Activated naive CD4-positive, alpha-beta T cell treated with anti-CD3 and anti-CD28 coated beads, Interleukin-2, amount 50 U/mL, for 24 hours (primary cell): ENCODE measurements around the gene FLVCR1.
"Not testable (repeated sequence)": the region's sequence is repeated elsewhere in the genome, so short reads cannot be mapped to it uniquely, and the experiment has no call there.

Experiments
- H3K27ac Mint-ChIP-seq: one replicate; pipeline ENCODE4 v1.8.0; 2021; ENCODE audit warnings: mild to moderate bottlenecking, mixed read lengths
- H3K27me3 Mint-ChIP-seq: one replicate; pipeline ENCODE4 v1.8.0; 2021; ENCODE audit warnings: mixed read lengths
- H3K36me3 Mint-ChIP-seq: one replicate; pipeline ENCODE4 v1.8.0; 2021; ENCODE audit warnings: mixed read lengths
- H3K4me1 Mint-ChIP-seq: one replicate; pipeline ENCODE4 v1.8.0; 2021; ENCODE audit warnings: mixed read lengths
- H3K4me3 Mint-ChIP-seq: one replicate; pipeline ENCODE4 v1.8.0; 2021; ENCODE audit warnings: mild to moderate bottlenecking, mixed read lengths
- H3K9me3 Mint-ChIP-seq: one replicate; pipeline ENCODE4 v1.8.0; 2021; ENCODE audit warnings: mixed read lengths

The FLVCR1 gene

DNA sequence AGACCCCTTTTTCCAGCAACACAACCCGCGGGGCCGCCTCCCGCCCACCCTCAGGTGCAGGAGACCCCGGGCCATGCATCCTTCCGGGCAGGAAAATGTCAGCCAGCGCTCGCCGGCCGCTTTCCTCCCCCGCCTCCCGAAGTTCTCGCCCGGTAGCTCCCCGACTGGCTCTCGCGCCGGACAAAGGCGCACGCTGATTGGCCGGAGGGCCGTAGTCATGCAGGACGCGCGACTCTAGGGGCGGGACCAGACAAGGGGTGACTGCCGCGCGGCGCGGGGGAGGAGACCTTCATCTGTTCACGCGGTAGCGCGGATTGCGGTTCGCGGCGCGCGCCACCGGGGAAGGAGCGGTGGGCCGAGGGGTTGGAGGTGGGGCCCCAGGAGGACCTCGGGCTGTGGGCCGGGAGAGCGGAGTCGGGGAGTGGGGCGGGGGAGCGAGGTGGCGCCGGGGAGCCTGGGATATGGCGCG lies at the start of gene FLVCR1:
FLVCR1 (plus strand) TSS at position 284 of the 469 bp plus-strand sequence; CDS start at position 462, 178 bp downstream.
- Mint-ChIP-seq H3K36me3 (peaks cover 10% of the 10 kb centered on the region), H3K27ac (peak within 1 kb of the TSS; percentile 95), H3K27me3 (no peaks in the 10 kb centered on the region), H3K9me3 (peaks cover 5% of the 10 kb centered on the region), H3K4me3 (peak within 1 kb of the TSS; percentile 97), H3K4me1 (peaks cover 30% of the 10 kb centered on the region)

DNA sequence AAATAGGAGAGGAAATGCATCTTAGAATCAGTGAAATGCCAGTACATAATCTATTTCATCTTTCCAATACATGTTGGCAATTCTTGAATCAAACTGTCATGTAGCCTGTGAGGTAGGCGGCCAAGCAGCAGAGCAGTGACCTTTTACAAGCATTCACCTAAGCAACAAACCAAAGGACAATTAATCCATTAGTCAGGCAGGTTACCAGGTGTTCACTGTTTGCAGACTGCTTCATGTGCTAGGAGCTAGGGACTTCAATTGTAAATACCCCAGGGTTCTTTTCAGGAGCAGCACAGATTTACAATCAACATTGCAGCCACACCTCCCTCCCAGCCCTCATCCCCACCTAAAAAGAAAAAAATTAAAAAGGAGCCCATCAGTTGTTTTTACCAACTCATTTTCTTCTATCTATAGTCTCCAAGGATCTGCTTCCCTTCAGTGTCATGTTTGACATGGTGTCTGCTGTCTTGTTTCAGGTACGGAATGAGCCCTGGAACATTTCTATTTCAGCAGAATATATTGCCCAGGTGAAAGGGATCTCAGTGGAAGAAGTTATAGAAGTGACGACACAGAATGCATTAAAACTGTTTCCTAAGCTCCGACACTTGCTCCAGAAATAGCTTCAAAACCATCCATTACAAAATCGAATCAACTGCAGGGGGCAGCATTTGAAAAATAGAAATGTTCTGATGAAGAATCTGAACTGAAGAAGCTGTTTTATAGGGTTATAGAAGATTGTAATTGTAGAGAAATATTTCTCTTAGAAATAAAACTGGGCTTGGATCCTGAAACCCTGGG lies 43.3 kb upstream of the FLVCR1 start:
- Mint-ChIP-seq H3K4me3 (no peak overlapping the region), H3K36me3 (peaks cover 1% of the 10 kb centered on the region), H3K9me3 (no peaks in the 10 kb centered on the region), H3K27ac (no peak overlapping the region), H3K4me1 (peaks cover 3% of the 10 kb centered on the region), H3K27me3 (no peaks in the 10 kb centered on the region)

DNA sequence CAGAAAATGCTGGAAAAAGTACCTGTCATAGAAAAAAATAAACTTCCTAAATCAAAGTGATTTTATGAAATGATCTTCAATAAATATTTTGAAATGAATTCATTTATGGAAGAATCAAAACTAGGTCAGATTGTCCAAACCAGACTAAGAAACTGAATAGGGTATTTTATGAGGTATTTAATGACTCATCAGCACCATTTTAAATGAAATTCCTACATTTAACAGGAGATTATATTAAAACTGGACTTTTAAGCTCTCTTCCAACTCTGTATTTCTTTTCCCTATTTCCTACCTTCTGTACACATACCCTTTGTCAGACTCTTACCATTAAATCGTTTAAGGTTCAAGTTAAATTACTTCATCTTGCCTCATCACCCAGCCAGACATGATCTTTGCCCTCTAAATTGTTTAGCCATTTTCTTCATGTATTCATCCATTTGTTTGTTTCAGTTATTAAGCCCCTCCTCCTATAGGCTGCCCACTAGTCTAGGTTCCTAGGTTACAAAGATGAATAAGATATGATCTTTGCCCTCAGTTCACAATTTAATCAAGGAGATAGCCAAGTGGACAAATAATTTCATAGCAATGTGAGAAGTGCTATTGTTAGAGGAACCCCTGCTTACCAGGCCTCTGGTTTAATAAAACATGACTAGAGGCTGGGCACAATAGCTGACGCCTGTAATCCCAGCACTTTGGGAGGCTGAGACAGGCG lies 41.4 kb upstream of the FLVCR1 start:
- H3K9me3 Mint-ChIP-seq: no peaks in the 10 kb centered on the region
- peaks cover 3% of the 10 kb centered on the region for H3K4me1 Mint-ChIP-seq
- no peaks in the 10 kb centered on the region for H3K27me3 Mint-ChIP-seq
- peaks cover 1% of the 10 kb centered on the region for H3K36me3 Mint-ChIP-seq
- no peak overlapping the region for H3K4me3 Mint-ChIP-seq
- H3K27ac Mint-ChIP-seq: no peak overlapping the region

DNA sequence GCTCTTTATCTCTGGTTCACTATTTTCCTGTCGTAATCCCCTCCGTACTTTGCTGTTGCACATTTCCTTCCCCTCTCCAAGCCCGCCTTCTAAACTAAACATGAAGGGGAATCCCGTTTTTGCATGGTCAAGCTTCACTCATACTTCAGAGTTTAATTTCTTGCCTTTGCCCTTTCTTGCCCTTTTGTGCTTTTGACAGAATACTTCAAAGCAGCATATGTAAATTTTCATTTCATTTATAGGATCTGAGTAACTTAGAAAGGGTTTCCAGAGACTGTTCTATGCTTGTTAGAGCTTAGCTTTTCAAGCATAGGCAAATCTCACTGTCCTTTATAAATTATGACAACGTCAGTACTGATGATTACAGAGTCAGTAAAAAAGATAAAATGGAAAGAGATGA lies 38.3 kb upstream of the FLVCR1 start:
- peaks cover 8% of the 10 kb centered on the region for H3K9me3 Mint-ChIP-seq
- H3K4me1 Mint-ChIP-seq: peaks cover 3% of the 10 kb centered on the region
- H3K27me3 Mint-ChIP-seq: no peaks in the 10 kb centered on the region
- H3K36me3 Mint-ChIP-seq: peaks cover 6% of the 10 kb centered on the region
- no peak overlapping the region for H3K27ac Mint-ChIP-seq
- no peak overlapping the region for H3K4me3 Mint-ChIP-seq

DNA sequence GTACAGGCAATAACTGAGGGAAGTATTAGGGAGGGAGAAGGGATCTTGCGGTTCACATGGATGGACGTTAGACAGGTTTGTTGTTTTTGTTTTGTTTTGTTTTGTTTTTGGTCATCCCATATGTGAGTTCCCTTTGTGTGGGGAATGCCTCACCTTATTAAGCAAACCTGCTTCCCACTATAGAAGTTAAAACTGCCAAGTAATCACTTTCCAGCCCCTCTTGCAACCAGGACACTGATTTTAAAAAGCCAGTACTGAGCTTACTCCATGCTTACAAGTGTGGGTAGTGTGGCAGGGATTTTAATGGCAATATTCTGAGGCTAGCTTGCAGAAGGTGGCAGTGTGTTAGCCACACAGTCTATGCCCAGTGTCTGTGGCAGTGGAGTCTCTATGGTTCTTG lies 37.1 kb upstream of the FLVCR1 start:
- H3K36me3 Mint-ChIP-seq: peaks cover 9% of the 10 kb centered on the region

DNA sequence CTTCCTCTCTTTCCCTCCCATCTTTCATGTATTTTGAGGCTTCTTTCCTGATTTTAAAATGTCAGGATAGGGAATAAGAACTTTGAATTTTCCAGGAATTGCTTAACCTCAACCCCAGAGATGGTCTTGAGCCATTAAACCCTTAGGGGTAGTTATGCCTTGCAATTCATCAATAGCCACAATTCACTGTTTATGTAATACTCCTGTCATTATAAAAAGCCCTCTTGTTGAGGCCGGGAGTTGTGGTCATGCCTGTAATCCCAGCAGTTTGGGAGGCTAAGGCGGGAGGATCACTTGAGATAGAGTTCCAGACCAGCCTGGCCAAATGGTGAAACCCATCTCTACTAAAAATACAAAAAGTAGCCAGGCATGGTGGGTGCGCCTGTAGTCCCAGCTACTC lies 35.1 kb upstream of the FLVCR1 start:
- no peak overlapping the region for H3K4me3 Mint-ChIP-seq
- no peak overlapping the region for H3K27ac Mint-ChIP-seq
- H3K36me3 Mint-ChIP-seq: peaks cover 10% of the 10 kb centered on the region
- peaks cover 14% of the 10 kb centered on the region for H3K9me3 Mint-ChIP-seq
- peaks cover 3% of the 10 kb centered on the region for H3K4me1 Mint-ChIP-seq
- no peaks in the 10 kb centered on the region for H3K27me3 Mint-ChIP-seq

More for the DNA sequence above, 37.1 kb upstream of the FLVCR1 start:
- Mint-ChIP-seq H3K27ac (no peak overlapping the region), H3K4me1 (peaks cover 3% of the 10 kb centered on the region), H3K4me3 (no peak overlapping the region), H3K9me3 (peaks cover 12% of the 10 kb centered on the region), H3K27me3 (no peaks in the 10 kb centered on the region)

DNA sequence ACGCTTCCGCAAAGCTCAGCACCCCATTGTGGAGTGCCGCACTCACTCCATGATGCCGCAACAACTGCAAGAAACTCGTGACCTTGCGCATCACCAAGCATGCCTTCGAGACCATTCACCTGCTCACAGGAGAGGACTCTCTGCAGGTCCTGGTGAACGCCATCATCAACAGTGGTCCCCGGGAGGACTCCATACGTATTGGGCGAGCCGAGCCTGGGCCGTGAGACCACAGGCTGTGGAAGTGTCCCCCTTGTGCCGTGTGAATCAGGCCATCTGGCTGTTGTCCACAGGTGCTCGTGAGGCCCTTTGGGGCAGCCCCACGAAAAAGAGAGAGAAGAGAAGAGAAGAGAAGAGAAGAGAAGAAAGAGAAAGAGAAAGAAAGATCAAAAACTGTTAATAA lies 33.9 kb upstream of the FLVCR1 start:
- Mint-ChIP-seq H3K4me3 (no peak overlapping the region), H3K27me3 (no peaks in the 10 kb centered on the region), H3K9me3 (peaks cover 14% of the 10 kb centered on the region), H3K4me1 (peaks cover 3% of the 10 kb centered on the region), H3K27ac (peak overlapping the region; percentile 69), H3K36me3 (peaks cover 10% of the 10 kb centered on the region)

DNA sequence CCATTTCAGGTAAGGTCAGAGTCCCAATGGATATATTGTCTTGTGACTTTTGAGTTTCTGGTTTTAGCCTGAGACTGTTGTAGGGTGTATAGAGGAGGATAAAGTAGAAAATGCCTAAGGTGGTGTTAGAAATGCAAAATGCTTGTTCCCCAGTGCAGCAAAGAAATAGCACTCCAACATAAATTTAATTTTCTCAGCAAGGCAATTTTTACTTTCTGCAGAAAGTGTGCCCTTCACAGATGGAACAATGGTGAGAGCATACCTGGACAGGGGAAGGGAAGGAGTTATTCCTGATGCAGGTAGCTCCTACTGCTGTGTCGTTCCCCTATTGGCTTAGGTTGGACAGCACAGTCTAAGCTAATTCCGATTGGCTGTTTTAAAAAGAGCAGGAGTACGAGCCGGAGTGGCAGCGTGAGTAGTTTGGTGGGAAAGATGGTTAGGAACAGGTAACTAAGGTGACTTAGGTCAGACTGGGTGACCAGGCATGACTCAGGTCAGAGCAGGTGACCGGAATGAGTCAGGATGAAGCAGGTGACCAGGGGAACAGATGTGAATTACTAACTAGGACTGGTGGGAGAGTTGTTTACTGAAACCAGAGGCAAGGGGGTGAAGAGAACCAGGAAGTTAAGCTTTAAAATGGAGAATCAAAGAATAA lies 32.1 kb upstream of the FLVCR1 start:
- Mint-ChIP-seq H3K36me3 (peaks cover 10% of the 10 kb centered on the region), H3K9me3 (peaks cover 14% of the 10 kb centered on the region), H3K4me1 (no peaks in the 10 kb centered on the region), H3K4me3 (no peak overlapping the region), H3K27ac (no peak overlapping the region), H3K27me3 (no peaks in the 10 kb centered on the region)

DNA sequence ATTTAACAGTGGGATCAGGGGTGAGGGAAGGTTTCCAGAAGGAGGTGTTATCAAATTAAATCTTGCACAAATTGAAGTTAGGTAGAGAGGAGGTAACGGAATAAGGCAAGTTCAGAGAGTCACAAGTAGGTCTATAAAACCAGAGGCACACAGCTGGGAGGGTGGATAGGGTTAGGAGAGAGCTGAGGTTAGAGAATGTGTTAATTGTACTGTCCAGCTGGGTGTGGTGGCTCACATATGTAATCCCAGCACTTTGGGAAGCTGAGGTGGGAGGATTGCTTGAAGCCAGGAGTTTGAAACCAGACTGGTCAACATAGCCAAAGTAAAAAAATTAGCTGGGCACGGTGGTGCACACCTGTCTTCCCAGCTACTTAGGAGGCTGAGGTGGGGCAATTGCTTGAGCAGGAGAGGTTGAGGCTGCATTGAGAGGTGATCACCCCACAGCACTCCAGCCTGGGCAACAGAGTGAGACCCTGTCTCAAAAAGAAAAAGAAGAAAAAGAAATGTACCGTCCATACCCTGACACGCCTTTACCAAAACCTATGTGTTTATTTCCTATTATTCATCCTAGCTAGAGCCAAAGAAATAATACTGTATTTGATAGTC lies 30.8 kb upstream of the FLVCR1 start:
- H3K4me3 Mint-ChIP-seq: no peak overlapping the region
- H3K27ac Mint-ChIP-seq: no peak overlapping the region
- no peaks in the 10 kb centered on the region for H3K27me3 Mint-ChIP-seq
- H3K4me1 Mint-ChIP-seq: no peaks in the 10 kb centered on the region
- H3K36me3 Mint-ChIP-seq: peaks cover 10% of the 10 kb centered on the region
- H3K9me3 Mint-ChIP-seq: peaks cover 14% of the 10 kb centered on the region

DNA sequence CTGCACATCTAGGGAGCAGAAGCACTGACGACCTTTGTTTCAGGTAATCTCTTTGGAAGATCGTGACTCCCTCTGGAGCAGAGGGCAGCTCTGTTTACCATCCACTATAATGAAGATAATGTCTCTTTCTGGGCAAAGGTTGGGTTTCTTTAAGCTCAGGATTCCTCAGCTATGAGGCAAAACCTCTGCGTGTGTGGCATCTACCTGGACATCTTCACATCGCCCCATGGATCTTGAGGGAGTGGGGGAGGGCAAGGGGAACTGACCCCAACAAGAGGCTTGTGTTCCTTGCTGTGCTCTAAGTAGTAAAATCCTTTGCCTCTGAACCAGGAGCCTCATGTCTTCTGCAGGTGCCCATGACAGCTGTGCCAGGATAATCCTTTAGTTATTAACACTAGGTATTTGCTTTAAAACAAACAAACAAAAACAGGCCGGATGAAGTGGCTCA lies 30.2 kb upstream of the FLVCR1 start:
- Mint-ChIP-seq H3K4me3 (no peak overlapping the region), H3K27me3 (no peaks in the 10 kb centered on the region), H3K36me3 (peaks cover 10% of the 10 kb centered on the region), H3K27ac (no peak overlapping the region), H3K4me1 (no peaks in the 10 kb centered on the region), H3K9me3 (peaks cover 14% of the 10 kb centered on the region)

DNA sequence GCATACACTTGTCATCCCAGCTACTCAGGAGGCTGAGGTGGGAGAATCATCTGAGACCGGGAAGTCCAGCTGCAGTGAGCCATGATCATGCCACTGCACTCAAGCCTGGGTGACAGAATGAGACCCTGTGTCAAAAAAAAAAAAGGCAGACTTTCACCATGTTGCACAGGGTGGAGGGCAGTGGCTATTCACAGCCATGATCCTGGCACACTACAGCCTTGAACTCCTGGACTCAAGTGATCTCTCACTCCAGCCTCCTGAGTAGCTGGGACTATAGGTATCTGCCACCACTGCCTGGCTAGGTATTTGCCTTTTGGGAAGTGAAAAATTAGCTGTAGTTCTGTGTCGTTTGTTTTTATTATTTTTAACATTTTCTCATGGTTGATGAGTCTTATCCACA lies 29.7 kb upstream of the FLVCR1 start:
- Mint-ChIP-seq H3K27me3 (no peaks in the 10 kb centered on the region), H3K4me1 (no peaks in the 10 kb centered on the region), H3K4me3 (no peak overlapping the region), H3K36me3 (peaks cover 10% of the 10 kb centered on the region), H3K27ac (no peak overlapping the region), H3K9me3 (peaks cover 14% of the 10 kb centered on the region)

DNA sequence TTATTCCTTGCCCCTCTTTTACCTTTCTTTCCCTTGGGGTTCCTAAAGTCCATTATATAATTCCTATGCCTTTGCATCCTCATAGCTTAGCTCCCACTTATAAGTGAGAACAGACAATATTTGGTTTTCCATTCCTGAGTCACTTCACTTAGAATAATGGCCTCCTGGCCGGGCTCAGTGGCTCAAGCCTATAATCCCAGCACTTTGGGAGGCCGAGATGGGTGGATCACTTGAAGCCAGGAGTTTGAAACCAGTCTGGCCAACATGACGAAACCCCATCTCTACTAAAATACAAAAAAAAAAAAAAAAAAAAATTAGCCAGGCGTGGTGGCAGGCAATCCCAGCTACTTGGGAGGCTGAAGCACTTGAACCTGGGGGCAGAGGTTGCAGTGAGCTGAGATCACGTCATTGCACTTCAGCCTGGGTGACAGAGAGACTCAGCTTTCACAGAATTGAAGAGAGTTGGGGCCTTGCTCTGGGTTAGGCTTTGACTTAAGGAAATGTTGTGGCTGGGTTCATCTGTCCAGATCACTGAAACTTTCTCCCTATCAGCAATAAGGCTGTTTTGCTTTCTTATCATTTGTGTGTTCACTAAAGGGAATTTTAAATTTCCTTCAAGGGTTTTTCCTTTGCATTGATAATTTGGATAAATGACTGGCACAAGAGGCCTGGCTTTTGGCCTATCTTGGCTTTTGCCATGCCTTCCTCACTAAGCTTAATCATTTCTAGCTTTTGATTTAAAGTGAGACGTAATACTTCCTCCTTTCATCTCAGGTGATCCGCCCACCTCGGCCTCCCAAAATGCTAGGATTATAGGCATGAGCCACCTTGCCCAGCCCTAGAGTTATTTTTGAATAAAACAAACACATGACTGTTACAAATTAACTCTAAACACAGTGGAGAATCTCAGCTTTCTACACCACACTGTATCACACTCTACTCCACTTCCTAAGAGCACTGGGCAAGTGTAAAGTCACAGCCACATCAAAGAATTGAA lies 24.6 kb upstream of the FLVCR1 start:
- H3K27ac Mint-ChIP-seq, H3K4me3 Mint-ChIP-seq, H3K9me3 Mint-ChIP-seq, H3K4me1 Mint-ChIP-seq, H3K27me3 Mint-ChIP-seq, H3K36me3 Mint-ChIP-seq: not testable (repeated sequence)

DNA sequence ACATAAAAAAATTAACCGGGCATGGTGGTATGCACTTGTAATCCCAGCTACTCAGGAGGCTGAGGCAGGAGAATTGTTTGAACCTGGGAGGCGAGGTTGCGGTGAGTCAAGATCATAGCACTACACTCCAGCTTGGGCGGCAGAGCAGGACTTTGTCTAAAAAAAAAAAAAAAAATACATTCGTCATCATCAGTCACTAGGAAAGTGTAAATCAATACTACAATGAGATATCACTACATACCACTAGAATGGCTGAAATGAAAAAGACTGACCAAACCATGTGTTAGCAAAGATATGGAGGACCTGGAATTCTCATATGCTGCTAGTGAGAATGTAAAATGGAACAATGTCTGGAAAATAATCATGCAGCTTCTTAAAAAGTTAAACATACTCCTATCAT lies 19.9 kb upstream of the FLVCR1 start:
- Mint-ChIP-seq H3K9me3 (no peaks in the 10 kb centered on the region), H3K4me1 (no peaks in the 10 kb centered on the region), H3K4me3 (no peak overlapping the region), H3K27ac (no peak overlapping the region), H3K27me3 (no peaks in the 10 kb centered on the region), H3K36me3 (no peaks in the 10 kb centered on the region)

DNA sequence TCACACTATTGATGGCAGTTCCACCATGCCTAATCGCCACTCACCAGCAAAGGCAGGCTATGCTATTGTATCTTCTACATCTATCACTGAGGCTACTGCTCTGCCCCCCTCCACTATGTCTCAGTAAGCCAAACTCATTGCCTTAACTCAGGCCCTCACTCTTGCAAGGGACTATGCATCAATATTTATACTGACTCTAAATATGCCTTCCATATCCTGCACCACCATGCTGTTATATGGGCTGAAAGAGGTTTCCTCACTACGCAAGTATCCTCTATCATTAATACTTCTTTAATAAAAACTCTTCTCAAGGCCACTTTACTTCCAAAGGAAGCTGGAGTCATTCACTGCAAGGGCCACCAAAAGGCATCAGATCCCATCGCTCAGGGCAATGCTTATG lies 13.6 kb upstream of the FLVCR1 start:
- H3K9me3 Mint-ChIP-seq, H3K4me3 Mint-ChIP-seq, H3K4me1 Mint-ChIP-seq, H3K27me3 Mint-ChIP-seq, H3K36me3 Mint-ChIP-seq, H3K27ac Mint-ChIP-seq: not testable (repeated sequence)

DNA sequence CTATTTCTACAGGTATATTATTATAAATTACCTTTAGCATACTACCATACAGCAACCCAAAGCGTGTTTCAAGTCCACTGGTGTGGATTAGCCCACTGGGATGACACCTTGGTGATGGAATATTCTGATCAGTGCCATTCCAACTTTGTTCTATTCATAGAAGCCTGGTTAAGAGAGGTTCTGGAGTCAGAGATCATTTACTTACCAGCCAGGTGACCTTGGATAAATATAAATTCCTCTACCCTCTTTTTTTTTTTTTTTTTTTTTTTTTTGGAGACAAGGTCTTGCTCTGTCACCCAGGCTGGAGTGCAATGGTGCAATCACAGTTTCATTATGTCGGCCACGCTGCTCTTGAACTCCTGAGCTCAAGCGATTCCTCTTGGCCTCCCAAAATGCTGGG lies 10.5 kb upstream of the FLVCR1 start, which contains the start of gene SPATA45:
SPATA45 (minus strand) TSS at position 101 of the 400 bp plus-strand sequence. CDS start 11,500 bp downstream, outside the sequence.
- H3K27ac Mint-ChIP-seq: no peak within 1 kb of the TSS
- no peaks in the 10 kb centered on the region for H3K27me3 Mint-ChIP-seq
- no peaks in the 10 kb centered on the region for H3K4me1 Mint-ChIP-seq
- peaks cover 2% of the 10 kb centered on the region for H3K36me3 Mint-ChIP-seq
- no peaks in the 10 kb centered on the region for H3K9me3 Mint-ChIP-seq
- H3K4me3 Mint-ChIP-seq: no peak within 1 kb of the TSS
